ENCODE results near the gene MYO1B. TPM values are rescaled to one million over a fixed set of nuclear protein-coding genes. Genes with fewer than 3 reads are reported as not detected.

MYO1B gene
- total RNA-seq, 1 donor: 246 TPM

GRCh38 chr2:191220671-191221070, 24.5 kb upstream of the MYO1B start:
- H3K9me3 ChIP-seq (ENCODE audit: low read depth, low read length): no peaks in the 10 kb centered on the region
- H3K27me3 ChIP-seq (ENCODE audit: insufficient read depth, low read length): no peaks in the 10 kb centered on the region
- H3K4me2 ChIP-seq (ENCODE audit: insufficient read depth, low read length): no peak overlapping the region
- no peak overlapping the region for H3K4me3 ChIP-seq (ENCODE audit: insufficient read depth, low read length)
- no peaks in the 10 kb centered on the region for H3K36me3 ChIP-seq (ENCODE audit: insufficient read depth, low read length)
- H4K20me1 ChIP-seq (ENCODE audit: insufficient read depth, low read length): no peaks in the 10 kb centered on the region
- H3K4me1 ChIP-seq (ENCODE audit: insufficient read depth, low read length): peaks cover 33% of the 10 kb centered on the region
- TF ChIP-seq CTCF (IDR thresholded peaks at IDR 0.05; ENCODE audit: extremely low read depth, low read depth, low read length): no peak
- H3K27ac ChIP-seq (ENCODE audit: low read depth, low read length): no peak overlapping the region
- H2AFZ ChIP-seq (ENCODE audit: low read length): no peak overlapping the region
- no peaks in the 10 kb centered on the region for H3K79me2 ChIP-seq (ENCODE audit: insufficient read depth, low read length)
- no peak for DNase-seq (ENCODE audit: insufficient read length, low spot score, missing footprints)

GRCh38 chr2:191221666-191222065, 23.5 kb upstream of the MYO1B start:
- Histone ChIP-seq H3K4me3 (ENCODE audit: insufficient read depth, low read length) (no peak overlapping the region), H3K36me3 (ENCODE audit: insufficient read depth, low read length) (no peaks in the 10 kb centered on the region), H4K20me1 (ENCODE audit: insufficient read depth, low read length) (no peaks in the 10 kb centered on the region), H3K79me2 (ENCODE audit: insufficient read depth, low read length) (no peaks in the 10 kb centered on the region), H3K9me3 (ENCODE audit: low read depth, low read length) (no peaks in the 10 kb centered on the region), H3K4me2 (ENCODE audit: insufficient read depth, low read length) (no peak overlapping the region), H3K27me3 (ENCODE audit: insufficient read depth, low read length) (no peaks in the 10 kb centered on the region), H2AFZ (ENCODE audit: low read length) (no peak overlapping the region), H3K4me1 (ENCODE audit: insufficient read depth, low read length) (peaks cover 39% of the 10 kb centered on the region), H3K27ac (ENCODE audit: low read depth, low read length) (no peak overlapping the region)
- no peak for TF ChIP-seq CTCF (IDR thresholded peaks at IDR 0.05; ENCODE audit: extremely low read depth, low read depth, low read length)
- no peak for DNase-seq (ENCODE audit: insufficient read length, low spot score, missing footprints)

GRCh38 chr2:191222507-191222906, 22.7 kb upstream of the MYO1B start:
- no peak for TF ChIP-seq CTCF (IDR thresholded peaks at IDR 0.05; ENCODE audit: extremely low read depth, low read depth, low read length)
- H3K4me2 ChIP-seq (ENCODE audit: insufficient read depth, low read length): no peak overlapping the region
- no peaks in the 10 kb centered on the region for H4K20me1 ChIP-seq (ENCODE audit: insufficient read depth, low read length)
- no peak for DNase-seq (ENCODE audit: insufficient read length, low spot score, missing footprints)
- no peaks in the 10 kb centered on the region for H3K27me3 ChIP-seq (ENCODE audit: insufficient read depth, low read length)
- no peak overlapping the region for H3K4me3 ChIP-seq (ENCODE audit: insufficient read depth, low read length)
- no peaks in the 10 kb centered on the region for H3K79me2 ChIP-seq (ENCODE audit: insufficient read depth, low read length)
- no peaks in the 10 kb centered on the region for H3K36me3 ChIP-seq (ENCODE audit: insufficient read depth, low read length)
- H3K27ac ChIP-seq (ENCODE audit: low read depth, low read length): peak overlapping the region; percentile 58
- H2AFZ ChIP-seq (ENCODE audit: low read length): peak overlapping the region; percentile 84
- peaks cover 34% of the 10 kb centered on the region for H3K4me1 ChIP-seq (ENCODE audit: insufficient read depth, low read length)
- no peaks in the 10 kb centered on the region for H3K9me3 ChIP-seq (ENCODE audit: low read depth, low read length)

GRCh38 chr2:191222952-191223351, 22.3 kb upstream of the MYO1B start:
- Histone ChIP-seq H3K4me2 (ENCODE audit: insufficient read depth, low read length) (no peak overlapping the region), H3K79me2 (ENCODE audit: insufficient read depth, low read length) (no peaks in the 10 kb centered on the region), H3K9me3 (ENCODE audit: low read depth, low read length) (no peaks in the 10 kb centered on the region), H3K27ac (ENCODE audit: low read depth, low read length) (peak overlapping the region; percentile 58), H3K4me1 (ENCODE audit: insufficient read depth, low read length) (peaks cover 30% of the 10 kb centered on the region), H4K20me1 (ENCODE audit: insufficient read depth, low read length) (no peaks in the 10 kb centered on the region), H3K36me3 (ENCODE audit: insufficient read depth, low read length) (no peaks in the 10 kb centered on the region), H3K27me3 (ENCODE audit: insufficient read depth, low read length) (no peaks in the 10 kb centered on the region), H2AFZ (ENCODE audit: low read length) (no peak overlapping the region), H3K4me3 (ENCODE audit: insufficient read depth, low read length) (no peak overlapping the region)
- no peak for TF ChIP-seq CTCF (IDR thresholded peaks at IDR 0.05; ENCODE audit: extremely low read depth, low read depth, low read length)
- no peak for DNase-seq (ENCODE audit: insufficient read length, low spot score, missing footprints)

All from osteoblast (primary cell).